Suprapubic skin (tissue), 4 donors: ENCODE results near the gene RBMS3. TPM values are rescaled to one million over a fixed set of nuclear protein-coding genes. Genes with fewer than 3 reads are reported as not detected.
"Not testable (repeated sequence)": the region's sequence is repeated elsewhere in the genome, so short reads cannot be mapped to it uniquely, and the experiment has no call there.

ENCODE experiments used
- DNase-seq, 2 donors: peaks; one replicate each; pipeline ENCODE4 v3.0.0-alpha.2; 2019; ENCODE audit warnings: low spot score in 2 of 2
- H3K27ac ChIP-seq: fragments of 200-600 bp; sonication (generic); one replicate; pipeline ENCODE4 v1.5.1; 2019
- H3K27me3 ChIP-seq: fragments of 200-600 bp; sonication (generic); one replicate; pipeline ENCODE4 v1.5.1; 2019
- H3K36me3 ChIP-seq: fragments of 200-600 bp; sonication (generic); one replicate; pipeline ENCODE4 v1.5.1; 2019
- H3K4me1 ChIP-seq: fragments of 200-600 bp; sonication (generic); one replicate; pipeline ENCODE4 v1.5.1; 2019
- H3K4me3 ChIP-seq: fragments of 200-600 bp; sonication (generic); one replicate; pipeline ENCODE4 v1.5.1; 2019; ENCODE audit warnings: mild to moderate bottlenecking
- H3K9me3 ChIP-seq: fragments of 200-600 bp; sonication (generic); one replicate; pipeline ENCODE4 v1.5.1; 2019
- CTCF ChIP-seq, 2 donors: fragments of 200-600 bp in 1 of 2; fragments of 450-650 bp in 1 of 2; sonication (generic) in 1 of 2; IDR thresholded peaks; one replicate each; pipeline ENCODE4 v1.5.1; 2016 to 2019; ENCODE audit warnings: antibody characterized with exemption in 2 of 2, mild to moderate bottlenecking in 1 of 2, moderate library complexity in 1 of 2
- EP300 ChIP-seq: sonication (generic); formaldehyde crosslinking; IDR thresholded peaks from one replicate; pipeline ENCODE4 v1.6.1; 2017; ENCODE audit warnings: antibody characterized with exemption
- POLR2A ChIP-seq, 2 donors: fragments of 450-650 bp; IDR thresholded peaks; one replicate each; pipeline ENCODE4 v1.6.1; 2017; ENCODE audit warnings: antibody characterized with exemption in 2 of 2, mild to moderate bottlenecking in 2 of 2, moderate library complexity in 2 of 2
- POLR2AphosphoS5 ChIP-seq, 3 donors: sonication (generic); formaldehyde crosslinking; IDR thresholded peaks; one replicate each; pipeline ENCODE4 v1.6.1; 2017; ENCODE audit warnings: antibody characterized with exemption in 3 of 3
- WGBS: methylation state at CpG from one replicate; pipeline ENCODE4 v1.1.5; 2018; 5-methylcytosine and 5-hydroxymethylcytosine counted together
- total RNA-seq, 4 donors: library from RNA; depleted of rRNA; stranded (reverse); fragments of >200 nt; gene quantifications; one replicate each; pipeline ENCODE4 v1.1.0, GENCODE V29; 2016

Gene RBMS3
- total RNA-seq, 4 donors from 2014 or later: 7.7 to 23.4 (median 11.9) TPM

- Histone ChIP-seq H3K9me3 (no peaks in the 10 kb centered on the region), H3K27me3 (no peaks in the 10 kb centered on the region), H3K4me3 (no peak overlapping the region), H3K36me3 (no peaks in the 10 kb centered on the region), H3K4me1 (no peaks in the 10 kb centered on the region), H3K27ac (no peak overlapping the region)
- WGBS: 24% methylated on average over 4 of the region's 4 CpGs
- TF ChIP-seq CTCF (IDR thresholded peaks at IDR 0.05) (peak; percentile 47 to 64), EP300 (no peak)
- peak in 1 of 2 donors; percentile 68 for DNase-seq
These were observed 761.5 kb downstream of the RBMS3 start for GRCh38 chr3:30042274-30042859.

- Histone ChIP-seq H3K4me3 (no peak overlapping the region), H3K36me3 (no peaks in the 10 kb centered on the region), H3K27ac (no peak overlapping the region), H3K9me3 (no peaks in the 10 kb centered on the region), H3K4me1 (no peaks in the 10 kb centered on the region), H3K27me3 (no peaks in the 10 kb centered on the region)
- WGBS: 84% methylated on average over 3 of the region's 3 CpGs
- DNase-seq: no peak
- TF ChIP-seq CTCF (IDR thresholded peaks at IDR 0.05) (no peak), EP300 (no peak), POLR2AphosphoS5 (IDR thresholded peaks at IDR 0.05) (no peak), POLR2A (IDR thresholded peaks at IDR 0.05) (no peak)
These were observed 762.2 kb downstream of the RBMS3 start for GRCh38 chr3:30042916-30043555.

- no peak overlapping the region for H3K27ac ChIP-seq
- H3K36me3 ChIP-seq: no peaks in the 10 kb centered on the region
- TF ChIP-seq POLR2A (IDR thresholded peaks at IDR 0.05) (no peak), POLR2AphosphoS5 (IDR thresholded peaks at IDR 0.05) (no peak), EP300 (no peak), CTCF (IDR thresholded peaks at IDR 0.05) (no peak)
- no peak overlapping the region for H3K4me3 ChIP-seq
- no peaks in the 10 kb centered on the region for H3K27me3 ChIP-seq
- no peaks in the 10 kb centered on the region for H3K4me1 ChIP-seq
- WGBS: 65% methylated on average over 4 of the region's 4 CpGs
- DNase-seq: no peak
- H3K9me3 ChIP-seq: no peaks in the 10 kb centered on the region
These were observed 763.6 kb downstream of the RBMS3 start for GRCh38 chr3:30044515-30044914.

GRCh38 chr3:30048431-30048830 is 767.6 kb downstream of the RBMS3 start:
- no peak overlapping the region for H3K27ac ChIP-seq
- no peaks in the 10 kb centered on the region for H3K4me1 ChIP-seq
- no peak for DNase-seq
- TF ChIP-seq POLR2A (IDR thresholded peaks at IDR 0.05): no peak
- no peak for TF ChIP-seq POLR2AphosphoS5 (IDR thresholded peaks at IDR 0.05)
- no peak for TF ChIP-seq EP300
- TF ChIP-seq CTCF (IDR thresholded peaks at IDR 0.05): no peak
- 69% methylated on average over 3 of the region's 3 CpGs for WGBS
- H3K27me3 ChIP-seq: no peaks in the 10 kb centered on the region
- no peaks in the 10 kb centered on the region for H3K36me3 ChIP-seq
- H3K9me3 ChIP-seq: no peaks in the 10 kb centered on the region
- no peak overlapping the region for H3K4me3 ChIP-seq

- not testable (repeated sequence) for H3K4me3 ChIP-seq, H3K27me3 ChIP-seq, H3K27ac ChIP-seq, H3K9me3 ChIP-seq, H3K36me3 ChIP-seq, DNase-seq, H3K4me1 ChIP-seq
- WGBS: 82% methylated on average over 9 of the region's 9 CpGs
These were observed 769.2 kb downstream of the RBMS3 start for GRCh38 chr3:30050116-30050515.

GRCh38 chr3:30059240-30059639 is 778.4 kb downstream of the RBMS3 start:
- no peaks in the 10 kb centered on the region for H3K36me3 ChIP-seq
- H3K4me1 ChIP-seq: no peaks in the 10 kb centered on the region
- H3K9me3 ChIP-seq: no peaks in the 10 kb centered on the region
- no peak for TF ChIP-seq CTCF (IDR thresholded peaks at IDR 0.05)
- TF ChIP-seq POLR2AphosphoS5 (IDR thresholded peaks at IDR 0.05): no peak
- DNase-seq: no peak
- H3K27me3 ChIP-seq: no peaks in the 10 kb centered on the region
- H3K27ac ChIP-seq: no peak overlapping the region
- H3K4me3 ChIP-seq: no peak overlapping the region
